HG02884 (cell line): ENCODE results near the gene ING4.
"Not testable (repeated sequence)": the region's sequence is repeated elsewhere in the genome, so short reads cannot be mapped to it uniquely, and the experiment has no call there.

ENCODE experiments used
- ATAC-seq: cut with Tn5 transposase; IDR thresholded peaks from one replicate; pipeline ENCODE4 v1.9.1; 2021; ENCODE audit warnings: mild to moderate bottlenecking, moderate library complexity; ENCODE audit not compliant: unreplicated experiment

ING4 gene

GRCh38 chr12:6662906-6663742 is at the start of gene ING4:
ING4 (minus strand) TSS chr12:6663119; CDS start chr12:6663101, 18 bp downstream.
- ATAC-seq: peak; percentile 94

DNA sequence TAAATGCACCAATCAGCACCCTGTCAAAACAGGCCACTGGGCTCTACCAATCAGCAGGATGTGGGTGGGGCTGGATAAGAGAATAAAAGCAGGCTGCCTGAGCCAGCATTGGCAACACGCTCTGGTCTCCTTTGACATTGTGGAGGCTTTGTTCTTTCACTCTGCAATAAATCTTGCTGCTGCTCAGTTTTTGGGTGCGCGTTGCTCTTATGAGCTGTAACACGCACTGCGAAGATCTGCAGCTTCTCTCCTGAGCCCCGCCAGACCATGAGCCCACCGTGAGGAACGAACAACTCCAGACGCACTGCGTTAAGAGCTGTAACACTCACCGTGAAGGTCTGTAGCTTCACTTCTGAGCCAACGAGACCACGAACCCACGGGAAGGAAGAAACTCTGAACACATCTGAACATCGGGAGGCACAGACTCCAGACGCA is 46.1 kb upstream of the ING4 start:
- ATAC-seq: no peak

DNA sequence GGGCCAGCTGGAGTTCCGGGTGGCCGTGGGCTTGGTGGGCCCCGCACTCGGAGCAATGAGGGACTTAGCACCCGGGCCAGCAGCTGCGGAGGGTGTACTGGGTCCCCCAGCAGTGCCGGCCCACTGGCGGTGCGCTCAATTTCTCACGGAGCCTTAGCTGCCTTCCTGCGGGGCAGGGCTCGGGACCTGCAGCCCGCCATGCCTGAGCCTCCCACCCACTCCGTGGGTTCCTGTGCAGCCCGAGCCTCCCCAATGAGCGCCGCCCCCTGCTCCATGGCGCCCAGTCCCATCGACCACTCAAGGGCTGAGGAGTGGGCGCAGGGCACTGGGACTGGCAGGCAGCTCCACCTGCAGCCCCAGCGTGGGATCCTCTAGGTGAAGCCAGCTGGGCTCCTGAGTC is 45.4 kb upstream of the ING4 start:
- not testable (repeated sequence) for ATAC-seq

GRCh38 chr12:6703631-6704030 is 40.7 kb upstream of the ING4 start:
- no peak for ATAC-seq

- no peak for ATAC-seq
Measured at GRCh38 chr12:6701078-6701768, 38.3 kb upstream of the ING4 start.

DNA sequence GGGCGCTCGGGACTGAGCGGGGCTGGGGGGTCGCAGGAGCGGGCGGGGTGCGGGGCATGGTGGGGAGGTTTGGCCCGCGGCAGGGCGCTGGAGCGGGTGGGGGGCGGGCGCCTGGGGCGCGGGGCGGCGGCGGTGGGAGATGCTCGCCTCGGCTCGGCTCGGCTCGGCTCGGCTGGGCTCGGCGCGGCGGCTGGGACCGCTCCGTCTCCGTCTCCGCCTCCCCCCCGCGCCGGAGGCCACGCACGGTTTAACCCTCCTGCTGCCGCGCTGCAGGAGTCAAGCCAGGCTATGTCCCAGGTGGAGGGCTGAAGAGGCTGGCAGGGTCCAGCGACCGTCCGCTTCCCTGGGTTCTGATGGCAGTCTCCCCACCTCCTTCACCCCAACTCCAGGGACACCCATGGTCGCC is 37.7 kb upstream of the ING4 start, which contains the start of gene PIANP:
Gene PIANP, minus strand, starts transcription at position 170 of the 406 bp plus-strand sequence. CDS start 2,754 bp downstream, outside the sequence.
- no peak for ATAC-seq

DNA sequence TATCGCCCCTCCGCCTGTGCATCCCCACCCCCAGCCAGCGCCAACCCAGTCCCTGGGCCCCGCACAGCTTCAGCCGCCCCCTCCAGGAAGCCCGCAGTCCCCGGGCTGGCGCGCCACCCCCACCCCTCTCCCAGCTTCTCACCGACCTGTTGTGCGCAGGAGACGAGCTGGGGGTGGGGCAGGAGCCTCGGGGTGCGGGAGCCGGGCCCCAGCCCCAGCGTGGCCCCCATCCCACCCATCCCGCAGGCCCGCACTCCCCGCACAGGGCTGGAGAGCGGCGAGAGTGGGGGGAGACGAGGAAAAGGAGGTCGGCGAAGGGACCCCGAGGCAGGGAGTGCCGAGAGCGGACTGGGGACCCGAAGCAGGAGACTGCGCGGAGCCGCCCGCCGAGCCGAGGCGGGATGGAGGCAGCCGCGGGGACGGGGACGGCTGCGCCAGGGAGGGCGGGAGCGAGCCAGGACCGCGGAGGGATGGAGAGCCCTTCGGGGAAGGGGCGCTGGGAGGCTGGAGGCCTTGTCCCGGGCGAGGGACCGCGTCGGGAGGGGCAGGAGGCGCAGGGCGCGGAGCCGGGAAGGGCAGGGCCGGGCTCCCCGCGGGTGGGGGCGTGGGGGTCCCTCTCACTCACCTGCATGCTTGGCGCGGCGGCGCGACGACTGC is 37.2 kb upstream of the ING4 start:
- ATAC-seq: no peak

GRCh38 chr12:6699259-6699988 is 36.5 kb upstream of the ING4 start:
- no peak for ATAC-seq

GRCh38 chr12:6698352-6699046 is 35.6 kb upstream of the ING4 start:
- ATAC-seq: no peak

DNA sequence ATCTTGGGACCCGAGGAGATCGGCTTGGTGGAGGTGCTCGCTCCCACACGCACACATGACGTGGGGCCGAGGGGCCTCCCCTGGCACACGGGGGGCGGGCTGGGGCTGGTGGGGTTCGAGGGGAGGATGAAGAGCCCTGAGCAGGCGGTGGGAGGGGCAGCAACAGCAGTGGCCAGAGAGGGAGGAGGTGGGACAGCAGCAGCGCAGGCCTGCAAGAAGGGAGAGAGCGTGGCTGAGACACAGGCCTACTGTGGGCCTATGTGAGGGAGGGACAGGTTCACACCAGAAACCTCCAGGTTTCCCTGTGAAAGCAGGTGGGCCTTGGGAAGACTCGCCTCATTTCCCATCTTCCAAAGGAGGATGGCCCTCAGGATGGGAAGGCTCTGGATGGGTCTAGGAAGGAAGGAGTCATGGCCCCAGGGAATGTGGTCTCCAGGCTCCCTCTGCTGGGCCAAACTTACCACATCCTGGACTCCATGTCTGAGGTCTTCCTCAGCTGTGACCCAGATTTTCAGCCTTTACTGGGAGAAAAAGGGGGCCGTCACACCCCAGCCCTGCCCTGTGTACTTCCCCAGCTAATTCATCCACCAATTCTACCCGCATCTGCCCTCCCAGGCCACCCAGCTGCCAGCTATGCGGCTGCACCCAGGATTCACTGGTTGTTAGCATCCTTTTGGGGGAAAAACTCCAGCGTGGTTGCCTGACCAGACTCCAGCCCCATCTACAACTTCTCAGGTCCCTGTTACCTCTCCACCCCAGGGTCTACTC is 34.8 kb upstream of the ING4 start:
- no peak for ATAC-seq

DNA sequence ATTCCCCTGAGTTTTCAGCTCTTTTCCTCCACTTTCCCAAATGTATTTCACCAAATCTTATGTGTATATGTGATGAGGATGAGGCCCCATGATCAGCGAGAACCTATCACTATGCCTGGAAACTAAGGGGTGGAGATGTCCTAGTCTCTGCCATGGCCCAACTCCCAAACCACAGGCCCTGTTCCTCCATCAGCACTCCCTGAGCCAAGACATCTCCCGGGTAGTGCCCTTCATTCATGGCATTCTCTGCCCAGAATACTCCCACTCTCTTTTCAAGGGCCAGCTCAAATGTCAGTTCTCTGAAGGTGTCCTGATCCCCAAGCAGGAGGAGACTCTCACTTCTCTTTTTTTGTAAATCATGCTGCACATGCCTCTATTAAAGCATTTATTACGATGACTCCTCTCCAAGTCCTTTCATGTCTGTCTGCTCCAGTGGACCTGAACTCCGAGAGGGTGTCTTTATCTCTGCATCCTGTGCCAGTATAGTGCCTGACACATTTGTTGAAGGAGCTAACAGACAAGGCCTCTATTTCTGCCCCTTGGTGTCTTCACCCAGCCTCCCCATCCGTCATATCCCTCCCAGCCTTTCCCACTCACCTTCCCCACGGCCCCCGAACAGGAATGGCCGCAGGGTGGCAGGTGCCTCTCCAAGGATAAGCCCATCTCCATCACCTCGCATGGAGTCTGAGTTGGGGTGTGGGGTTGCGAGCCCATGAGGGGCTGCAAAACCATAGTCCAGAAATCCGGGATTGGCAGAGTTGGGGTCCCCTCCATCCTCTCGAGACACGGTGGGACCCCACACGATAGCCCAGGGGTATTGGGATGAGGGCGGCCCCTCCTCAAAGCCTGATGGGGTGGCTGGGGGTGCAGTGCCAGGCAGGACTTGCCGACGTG is 34.0 kb upstream of the ING4 start:
- ATAC-seq: peak; percentile 48

DNA sequence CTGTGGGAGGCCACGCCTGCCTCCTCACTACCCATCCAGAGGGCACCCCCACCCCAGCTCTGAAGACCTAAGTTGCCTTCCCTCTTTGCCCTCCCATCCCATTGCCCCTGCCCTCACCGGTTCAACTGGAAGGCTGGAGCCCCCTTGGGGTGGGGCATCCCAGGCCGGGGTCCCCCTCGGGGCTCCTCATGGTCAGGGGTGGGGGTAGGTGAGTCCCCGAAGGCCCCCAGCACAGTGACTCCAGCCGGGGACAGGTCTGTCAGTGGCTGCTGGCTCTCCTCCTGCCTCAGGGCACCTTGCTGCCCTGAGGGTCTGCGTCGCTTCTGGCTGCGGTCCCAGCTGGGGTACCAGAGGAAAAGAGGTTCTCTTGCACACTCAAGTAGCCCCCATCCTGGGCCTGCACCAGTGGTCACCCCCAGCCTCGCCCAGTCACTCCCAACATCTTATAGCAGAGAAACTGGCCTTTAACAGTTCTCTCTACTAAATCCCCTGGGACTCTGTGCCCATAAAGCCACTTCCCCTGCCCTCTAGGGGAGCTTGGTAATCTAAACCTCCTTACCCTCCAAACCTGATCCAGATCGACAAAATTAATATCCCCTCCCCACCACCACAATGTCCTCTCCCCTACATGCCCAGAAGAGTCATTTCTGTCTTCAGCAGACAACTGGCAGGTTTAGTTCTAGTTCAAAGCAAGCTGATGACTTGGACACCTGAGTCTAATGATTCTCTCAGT is 32.6 kb upstream of the ING4 start:
- ATAC-seq: no peak

DNA sequence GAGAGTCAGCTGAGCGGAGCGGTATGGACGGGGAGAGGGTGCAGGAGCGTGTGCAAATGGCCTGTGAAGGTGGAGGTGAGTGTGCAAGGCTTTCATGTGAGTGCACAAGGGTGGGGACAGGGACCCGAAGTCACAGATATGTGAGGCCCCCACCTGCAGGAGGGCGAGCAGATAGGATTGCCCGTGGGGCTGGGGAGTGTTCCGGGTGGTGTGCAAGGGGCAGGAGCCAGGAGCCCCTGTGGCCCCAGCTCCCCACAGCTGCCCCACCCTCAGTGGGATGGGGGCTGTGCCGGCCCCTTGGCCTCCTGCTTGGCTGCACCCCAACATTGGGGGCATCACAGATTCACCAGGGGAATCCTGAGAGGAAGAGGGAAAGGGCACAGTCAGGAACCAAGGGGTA is 31.8 kb upstream of the ING4 start:
- ATAC-seq: no peak

DNA sequence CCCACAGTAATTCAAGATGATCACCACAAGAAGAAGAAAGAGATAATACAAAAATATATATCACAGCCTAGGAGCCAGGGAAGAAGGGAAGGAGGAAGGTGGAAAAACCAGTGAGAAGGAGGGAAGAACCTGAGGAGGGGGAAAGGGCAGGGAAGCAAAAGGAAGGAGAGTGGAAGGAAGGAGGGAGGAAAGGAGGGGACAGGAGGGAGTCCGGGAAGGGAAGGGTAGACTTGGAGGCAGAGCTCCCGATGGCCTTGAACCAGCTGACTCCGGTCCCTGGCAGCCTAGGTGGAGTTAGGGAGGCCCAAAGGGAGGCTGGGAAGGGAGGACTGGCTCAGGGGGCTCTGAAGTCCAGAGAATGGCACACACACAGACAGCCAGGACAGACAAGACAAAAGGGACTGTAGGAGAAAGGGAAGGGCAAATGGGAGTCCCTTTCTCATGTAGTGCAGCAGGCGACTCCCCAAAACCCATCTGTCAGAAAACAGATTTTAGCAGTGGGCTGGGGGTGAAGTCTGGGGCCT is 31.0 kb upstream of the ING4 start:
- no peak for ATAC-seq

DNA sequence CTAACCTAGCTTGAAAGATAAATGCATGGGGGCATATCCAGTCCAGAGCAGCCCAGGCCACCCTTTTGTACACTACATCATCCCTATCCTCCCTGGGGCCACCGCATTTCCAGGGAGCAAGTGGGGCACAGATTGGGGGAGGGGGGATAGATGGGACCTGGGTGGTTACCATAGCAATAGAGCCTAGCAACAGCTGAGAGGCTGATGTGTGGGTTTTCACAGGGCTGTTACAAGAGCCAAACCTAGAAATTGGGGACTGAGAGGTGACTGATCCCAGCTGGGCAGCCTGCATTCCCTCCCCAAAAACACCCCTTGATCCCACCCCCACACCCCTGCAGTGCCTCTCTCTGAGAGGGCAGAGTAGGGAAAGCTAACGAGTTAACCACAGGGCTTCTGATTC is 30.0 kb upstream of the ING4 start:
- no peak for ATAC-seq

GRCh38 chr12:6691473-6691872 is 28.6 kb upstream of the ING4 start:
- no peak for ATAC-seq

GRCh38 chr12:6688999-6689882 is 26.3 kb upstream of the ING4 start, which contains the start of gene ZNF384:
ZNF384 (minus strand) TSS chr12:6689375; CDS start chr12:6679520, 9,855 bp downstream.
- ATAC-seq: peak; percentile 87
